Inflammatory macrophage treated with lipopolysaccharide for 1 hour (primary cell): Measurements from ENCODE around the gene KLHL41.
"Not testable (repeated sequence)": the region's sequence is repeated elsewhere in the genome, so short reads cannot be mapped to it uniquely, and the experiment has no call there.

Experiments used
- DNase-seq, 2 donors: peaks; one replicate each; pipeline ENCODE4 v3.0.0-alpha.2; 2020 to 2022

The KLHL41 gene

DNA sequence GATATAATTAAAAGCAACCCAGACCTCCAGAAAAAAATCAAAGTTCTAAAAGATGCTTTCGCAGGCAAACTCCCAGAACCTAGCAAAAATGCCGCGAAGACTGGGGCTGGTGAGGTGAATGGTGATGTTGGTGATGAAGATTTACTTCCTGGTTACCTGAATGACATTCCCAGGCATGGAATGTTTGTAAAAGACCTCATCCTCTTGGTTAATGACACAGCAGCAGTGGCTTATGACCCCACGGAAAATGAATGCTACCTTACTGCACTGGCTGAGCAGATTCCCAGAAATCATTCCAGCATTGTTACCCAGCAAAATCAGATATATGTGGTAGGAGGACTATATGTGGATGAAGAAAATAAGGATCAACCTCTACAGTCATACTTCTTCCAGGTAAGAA lies 994 bp downstream of the KLHL41 start:
- no peak for DNase-seq

DNA sequence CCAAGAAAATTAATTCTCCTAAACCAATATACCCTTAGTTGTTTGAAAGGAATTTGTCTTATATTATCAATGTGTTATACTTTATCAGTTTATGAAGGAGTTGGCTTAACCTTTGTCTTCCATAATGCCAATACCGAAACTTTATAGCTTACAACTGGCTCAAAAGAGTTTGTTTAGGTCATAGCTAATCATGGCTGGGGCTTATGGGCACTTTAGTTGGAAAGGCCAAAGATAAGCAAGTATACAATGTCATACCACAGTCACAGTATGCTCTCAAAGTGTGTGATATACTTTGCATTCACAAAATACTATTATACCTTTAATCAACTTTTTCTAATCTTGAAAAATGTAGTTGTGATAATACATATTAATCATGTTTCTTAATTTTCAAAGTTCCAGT lies 2.3 kb downstream of the KLHL41 start:
- no peak for DNase-seq

- DNase-seq: no peak
Observed at GRCh38 chr2:169512525-169512924, 3.0 kb downstream of the KLHL41 start.

GRCh38 chr2:169513094-169513493 lies 3.6 kb downstream of the KLHL41 start:
- no peak for DNase-seq

DNA sequence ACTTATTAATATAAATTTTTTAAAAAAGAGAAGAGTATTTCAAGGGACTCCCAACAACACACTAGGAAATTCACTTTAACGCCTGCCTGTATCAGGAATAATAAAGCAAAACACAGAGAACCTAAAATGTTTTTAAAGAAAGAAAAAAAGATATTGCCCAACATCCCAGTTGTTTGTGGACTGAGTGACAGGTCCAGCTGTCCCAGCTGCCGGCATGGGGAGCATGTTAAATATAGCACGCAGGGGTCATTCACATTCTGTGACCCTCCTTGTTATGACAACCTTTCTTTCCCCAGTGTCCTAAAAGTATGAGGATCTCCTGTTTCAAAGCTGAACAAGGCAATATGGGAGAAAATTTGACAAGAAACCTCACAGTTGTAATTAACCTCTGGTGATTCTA lies 4.4 kb downstream of the KLHL41 start:
- DNase-seq: no peak

DNA sequence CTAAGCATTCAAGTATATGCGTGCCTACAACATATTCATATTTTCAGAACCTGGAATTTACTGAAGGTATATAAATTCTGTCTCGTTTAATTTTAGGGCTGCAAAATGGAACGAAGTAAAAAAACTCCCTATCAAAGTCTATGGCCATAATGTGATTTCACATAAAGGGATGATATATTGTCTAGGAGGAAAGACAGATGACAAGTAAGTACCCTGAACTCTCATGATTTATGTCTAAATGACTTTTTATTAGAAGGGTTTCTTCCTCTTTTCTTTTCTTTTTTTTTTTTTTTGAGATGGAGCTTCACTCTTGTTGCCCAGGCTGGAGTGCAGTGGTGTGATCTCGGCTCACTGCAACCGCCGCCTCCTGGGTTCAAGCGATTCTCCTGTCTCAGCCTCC lies 5.3 kb downstream of the KLHL41 start:
- not testable (repeated sequence) for DNase-seq

GRCh38 chr2:169516488-169516995 lies 7.0 kb downstream of the KLHL41 start:
- not testable (repeated sequence) for DNase-seq

- DNase-seq: no peak
Observed at GRCh38 chr2:169520896-169521295, 11.4 kb downstream of the KLHL41 start.

- DNase-seq: no peak
Observed at GRCh38 chr2:169523681-169524080, 14.2 kb downstream of the KLHL41 start.

GRCh38 chr2:169525434-169525833 lies 15.9 kb downstream of the KLHL41 start:
- DNase-seq: no peak

GRCh38 chr2:169526451-169526850 lies 16.9 kb downstream of the KLHL41 start:
- DNase-seq: no peak

- peak; percentile 24 to 90 for DNase-seq
Observed at GRCh38 chr2:169528271-169528701, 18.8 kb downstream of the KLHL41 start.

GRCh38 chr2:169539460-169539859 lies 30.0 kb downstream of the KLHL41 start:
- DNase-seq: not testable (repeated sequence)

DNA sequence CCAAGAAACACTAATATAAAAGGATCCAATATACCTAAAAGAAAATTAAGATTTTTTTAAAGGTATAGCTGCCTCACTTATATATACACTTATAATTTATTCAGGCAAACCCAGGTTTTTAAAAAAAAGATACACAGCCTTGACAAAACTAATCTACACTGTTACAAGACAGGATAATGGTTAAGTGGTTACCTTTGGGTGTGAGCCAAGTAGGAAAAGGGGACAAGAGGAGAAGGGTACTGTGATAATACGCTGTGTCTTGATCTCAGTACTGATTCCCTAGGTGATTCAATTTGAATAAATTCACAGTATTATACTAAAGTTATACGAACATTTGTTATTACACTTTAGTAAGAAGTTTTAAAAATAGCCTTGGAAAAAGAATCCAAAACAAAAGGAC lies 30.6 kb downstream of the KLHL41 start:
- no peak for DNase-seq

- DNase-seq: no peak
Observed at GRCh38 chr2:169542433-169542832, 32.9 kb downstream of the KLHL41 start.

DNA sequence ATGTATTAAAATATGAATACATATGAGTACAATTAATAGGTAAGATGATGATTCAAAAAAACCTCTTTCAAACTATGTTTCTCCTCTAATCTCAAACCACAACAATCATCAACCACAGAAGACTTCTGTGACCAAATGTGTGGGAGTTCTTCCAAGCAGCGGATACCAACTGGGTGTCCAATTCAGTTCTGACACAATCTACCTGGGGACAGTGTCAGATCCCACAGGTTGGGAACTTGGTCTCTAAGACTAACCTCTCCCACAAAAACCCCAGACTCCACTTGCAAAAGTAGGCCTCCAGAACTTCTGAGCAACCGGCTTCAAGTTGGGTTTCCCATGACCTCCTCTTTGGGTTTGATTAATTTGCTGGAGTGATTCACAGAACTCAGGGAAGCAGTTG lies 37.3 kb downstream of the KLHL41 start:
- DNase-seq: no peak

DNA sequence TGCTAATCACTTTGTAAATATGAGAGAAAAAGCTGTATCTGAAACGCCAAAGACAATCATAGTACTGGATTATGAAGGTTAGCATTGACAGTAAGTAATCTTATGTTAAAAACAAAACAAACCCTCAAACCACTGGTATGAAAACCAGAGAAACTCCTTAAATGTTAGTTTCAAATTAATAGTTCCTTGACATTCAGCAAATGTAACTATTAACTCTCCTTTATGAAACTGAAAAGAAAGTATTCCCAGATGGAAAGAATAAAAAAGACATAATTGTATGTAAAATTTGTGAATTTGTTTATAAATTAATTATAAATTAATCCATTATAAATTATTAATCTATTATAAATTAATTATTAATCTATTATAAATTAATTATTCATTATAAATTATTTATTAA lies 51.9 kb downstream of the KLHL41 start:
- no peak for DNase-seq

DNA sequence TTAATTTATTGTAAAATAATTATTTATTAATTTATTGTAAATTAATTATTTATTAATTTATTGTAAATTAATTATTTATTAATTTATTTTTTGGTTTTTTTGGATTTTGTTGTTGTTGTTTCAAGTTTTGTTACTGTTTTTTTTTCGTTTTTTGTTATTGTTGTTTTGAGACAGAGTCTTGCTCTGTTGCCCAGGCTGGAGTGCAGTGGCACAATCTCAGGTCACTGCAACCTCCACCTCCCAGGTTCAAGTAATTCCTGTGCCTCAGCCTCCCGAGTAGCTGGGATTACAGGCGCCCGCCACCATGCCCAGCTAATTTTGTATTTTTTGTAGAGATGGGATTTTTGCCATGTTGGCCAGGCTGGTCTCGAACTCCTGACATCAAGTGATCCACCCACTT lies 52.6 kb downstream of the KLHL41 start:
- DNase-seq: not testable (repeated sequence)

- no peak for DNase-seq
Observed at GRCh38 chr2:169562519-169562918, 53.0 kb downstream of the KLHL41 start.

GRCh38 chr2:169565686-169566085 lies 56.2 kb downstream of the KLHL41 start:
- DNase-seq: no peak

- DNase-seq: no peak
Observed at GRCh38 chr2:169569948-169570347, 60.4 kb downstream of the KLHL41 start.

DNA sequence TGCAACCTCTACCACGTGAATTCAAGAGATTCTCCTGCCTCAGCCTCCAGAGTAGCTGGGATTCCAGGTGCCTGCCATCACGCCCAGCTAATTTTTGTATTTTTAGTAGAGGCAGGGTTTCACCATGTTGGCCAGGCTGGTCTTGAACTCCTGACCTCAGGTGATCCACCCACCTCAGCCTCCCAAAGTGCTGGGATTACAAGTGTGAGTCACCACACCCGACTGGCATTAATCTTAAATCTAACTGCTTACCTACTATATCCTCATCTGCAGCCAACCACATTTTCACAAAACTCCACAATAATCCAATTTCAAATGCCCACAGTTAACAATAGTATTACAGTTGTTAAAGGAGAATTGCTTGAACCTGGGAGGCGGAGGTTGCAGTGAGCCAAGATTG lies 61.2 kb downstream of the KLHL41 start:
- DNase-seq: not testable (repeated sequence)

DNA sequence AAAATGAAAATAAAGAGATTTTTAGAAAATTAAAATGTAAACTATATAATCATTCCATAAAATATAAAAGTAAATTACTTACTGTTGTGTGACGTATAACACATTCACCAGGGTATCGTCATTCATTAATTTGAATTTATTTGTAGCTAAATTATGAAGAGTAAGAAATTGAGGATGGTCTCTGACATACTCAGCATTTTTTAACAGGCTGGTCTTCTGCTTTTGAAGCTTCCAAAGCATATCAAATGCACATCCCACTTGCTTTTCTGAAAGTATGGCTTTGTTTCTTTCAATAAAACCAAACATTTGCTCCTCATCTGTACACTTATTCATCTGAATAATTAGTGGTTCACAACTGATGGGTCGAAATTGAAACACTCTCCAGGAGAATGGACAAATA lies 62.1 kb downstream of the KLHL41 start:
- no peak for DNase-seq

DNA sequence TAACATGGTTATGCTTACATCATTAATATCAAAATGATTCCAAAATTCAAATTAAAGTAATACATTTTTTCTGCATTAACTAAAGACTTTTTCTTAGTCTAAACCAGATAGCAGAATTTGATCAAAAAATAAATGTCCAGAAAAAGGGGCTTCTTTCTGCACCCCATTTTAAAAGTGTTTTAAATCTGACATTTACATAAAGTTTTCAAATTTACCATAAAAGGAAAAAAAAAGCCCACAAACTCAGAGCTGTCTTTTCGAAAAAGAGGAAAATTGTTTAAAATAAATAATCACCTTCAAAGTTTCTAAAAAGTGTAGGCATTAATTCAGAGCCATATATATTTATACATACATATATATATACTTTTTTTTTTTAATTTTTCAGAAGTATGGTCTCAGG lies 62.7 kb downstream of the KLHL41 start:
- no peak for DNase-seq

- DNase-seq: no peak
Observed at GRCh38 chr2:169572821-169573159, 63.3 kb downstream of the KLHL41 start.
